ENCODE data around the gene FOXI2.

- TF ChIP-seq POLR2AphosphoS5 (IDR thresholded peaks at IDR 0.05): no peak
- no peak for TF ChIP-seq CTCF (IDR thresholded peaks at IDR 0.05)
- no peak for TF ChIP-seq POLR2A (IDR thresholded peaks at IDR 0.05)
- no peak for TF ChIP-seq EP300 (IDR thresholded peaks at IDR 0.05)
Measured at GRCh38 chr10:127720903-127721302, 16.1 kb upstream of the FOXI2 start.
